Fibroblast of peridontal ligament (primary cell): ENCODE data around the gene TRPV6.

Experiments used
- DNase-seq: peaks from one replicate; pipeline ENCODE4 v3.0.0-alpha.2; 2010; ENCODE audit errors: extremely low read depth

TRPV6 gene

DNA sequence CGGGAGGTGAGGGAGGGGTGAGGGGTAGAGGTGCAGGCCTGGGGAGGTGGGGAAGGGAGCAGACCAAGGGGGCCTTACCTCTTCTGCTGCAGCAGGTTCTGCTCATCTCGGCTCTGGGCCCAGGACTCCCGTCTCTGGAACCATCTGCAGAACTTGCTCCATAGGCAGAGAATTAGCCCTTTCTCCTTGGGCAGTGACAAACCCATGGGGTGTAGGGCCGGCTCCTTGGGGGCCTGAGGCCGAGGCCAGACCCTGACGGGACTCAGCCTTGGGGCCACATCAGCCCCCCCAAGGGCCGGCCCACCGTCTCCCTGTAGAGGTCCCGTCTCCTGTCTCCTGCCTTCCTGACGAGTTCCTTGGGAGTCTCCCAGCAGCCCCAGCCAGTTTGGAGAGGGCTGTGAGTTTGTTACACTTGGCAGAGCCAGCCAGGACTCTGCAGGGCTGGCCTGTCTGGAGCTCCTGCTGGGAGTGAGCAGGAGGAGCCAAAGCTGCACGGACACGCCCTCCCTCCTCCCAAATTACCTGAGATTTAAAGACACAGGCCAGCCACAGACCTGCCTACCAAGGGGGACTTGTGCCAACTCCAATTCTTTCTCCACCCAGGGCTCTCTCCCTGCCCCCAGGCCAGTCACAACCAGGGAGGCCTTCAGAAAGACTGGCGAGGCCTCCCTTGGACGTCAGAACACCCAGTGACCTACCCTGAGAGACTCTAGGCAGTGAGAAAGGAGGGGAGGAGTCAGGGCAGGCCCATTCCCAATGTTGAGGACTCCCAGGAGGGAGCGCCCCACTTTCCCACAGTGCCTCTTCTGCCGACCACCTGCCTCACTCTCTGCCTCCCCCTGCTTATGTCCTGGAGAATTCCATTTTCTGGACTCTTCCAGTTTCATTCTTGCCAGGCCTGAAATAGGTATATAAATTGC lies at the start of gene TRPV6:
Gene TRPV6 (minus strand): TSS at position 435 of the 920 bp plus-strand sequence.
- no peak for DNase-seq

DNA sequence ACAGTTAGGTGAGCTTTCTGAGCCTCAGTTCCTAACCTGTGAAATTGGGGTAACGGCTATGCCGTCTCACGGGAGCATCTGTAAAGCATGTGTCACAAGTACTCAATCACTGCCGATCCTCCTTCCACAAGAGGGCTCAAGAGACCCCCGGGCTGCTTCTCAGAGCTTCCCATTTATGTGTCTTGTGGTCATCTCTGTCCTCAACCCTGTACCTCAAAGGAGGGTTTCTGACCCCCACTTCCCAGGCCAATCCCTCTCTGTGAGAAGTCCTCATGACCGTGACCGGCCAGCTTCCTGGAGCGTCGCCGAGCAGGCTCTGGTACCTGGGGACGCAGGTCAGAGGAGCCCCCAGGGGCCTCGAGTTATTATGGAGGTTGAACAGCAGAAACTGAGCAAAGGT lies 48.5 kb upstream of the TRPV6 start:
- DNase-seq, result no peak

DNA sequence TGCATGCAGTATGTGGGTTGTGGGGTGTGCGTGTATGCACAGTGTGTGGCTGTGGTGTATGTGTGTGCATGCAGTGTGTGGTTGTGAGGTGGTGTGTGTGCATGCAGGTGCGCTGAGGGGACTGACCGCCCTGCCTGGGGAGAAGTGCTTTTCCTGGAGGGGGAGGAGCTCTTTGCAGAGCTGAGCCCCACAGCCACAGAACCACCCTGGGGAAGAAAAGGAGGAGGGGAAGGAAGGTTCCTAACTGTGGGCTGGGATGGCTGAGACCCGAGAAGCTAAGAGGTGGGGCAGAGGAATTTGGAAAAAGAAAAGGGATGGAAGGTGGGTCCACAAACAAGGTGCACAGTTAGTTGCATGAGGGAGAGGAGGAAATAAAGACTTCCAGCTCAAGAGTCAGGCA lies 48.1 kb upstream of the TRPV6 start, which contains the start of gene TRPV5:
Gene TRPV5 (minus strand): TSS at position 123 of the 400 bp plus-strand sequence. CDS start 287 bp downstream, outside the sequence.
- DNase-seq, result no peak

DNA sequence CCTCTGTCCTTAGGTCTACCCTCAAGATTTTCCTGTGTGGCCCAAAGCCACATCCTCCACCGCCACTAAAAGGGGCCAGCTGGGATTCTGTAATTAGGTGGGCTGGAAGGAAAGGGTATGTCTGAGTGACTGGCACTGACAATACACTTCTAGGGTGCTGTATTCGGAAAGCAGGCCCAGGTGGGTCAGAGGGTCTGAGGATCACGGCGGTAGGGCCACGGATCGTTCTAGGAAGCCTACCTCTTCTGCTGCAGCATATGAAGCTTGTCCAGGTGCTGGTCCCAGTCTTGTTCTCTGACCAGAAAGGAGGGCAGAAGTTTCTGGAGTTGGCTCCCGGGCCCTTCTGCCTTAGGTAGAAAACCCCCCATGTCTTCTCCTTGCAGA lies 47.5 kb upstream of the TRPV6 start:
- DNase-seq, result no peak

DNA sequence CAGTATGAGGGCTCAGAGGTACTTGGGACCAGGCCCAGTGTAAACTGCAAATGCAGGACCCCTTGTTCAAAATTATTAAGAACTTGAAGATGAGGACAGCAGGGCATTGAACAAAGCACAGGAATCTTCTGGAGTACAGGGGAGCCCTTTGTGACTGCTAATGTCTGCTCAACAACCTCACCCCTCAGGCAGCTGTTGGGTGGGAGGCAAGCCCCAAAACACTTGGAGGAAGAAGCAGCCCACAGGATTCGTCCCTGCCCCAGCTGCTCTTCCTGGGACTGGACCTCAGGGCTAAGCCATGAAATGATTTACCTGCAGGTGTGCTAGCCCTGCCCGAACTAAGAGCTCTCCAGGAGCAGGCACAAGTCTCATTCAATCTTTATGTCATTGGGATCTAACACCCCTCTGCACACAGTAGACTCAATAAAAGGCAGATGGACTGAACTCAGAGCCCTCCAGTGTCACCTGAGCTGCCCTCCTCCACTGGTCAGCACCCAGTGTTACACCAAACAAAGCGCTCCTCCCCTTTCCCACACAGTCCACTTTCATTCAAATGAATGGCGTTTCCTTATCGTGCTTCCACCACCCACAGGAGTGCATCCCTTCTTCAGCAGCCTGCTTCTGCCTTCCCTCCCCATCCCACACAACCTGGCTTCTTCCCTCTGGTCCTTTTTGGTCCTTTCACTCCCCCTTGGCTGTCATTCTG lies 47.0 kb upstream of the TRPV6 start:
- DNase-seq, result no peak

DNA sequence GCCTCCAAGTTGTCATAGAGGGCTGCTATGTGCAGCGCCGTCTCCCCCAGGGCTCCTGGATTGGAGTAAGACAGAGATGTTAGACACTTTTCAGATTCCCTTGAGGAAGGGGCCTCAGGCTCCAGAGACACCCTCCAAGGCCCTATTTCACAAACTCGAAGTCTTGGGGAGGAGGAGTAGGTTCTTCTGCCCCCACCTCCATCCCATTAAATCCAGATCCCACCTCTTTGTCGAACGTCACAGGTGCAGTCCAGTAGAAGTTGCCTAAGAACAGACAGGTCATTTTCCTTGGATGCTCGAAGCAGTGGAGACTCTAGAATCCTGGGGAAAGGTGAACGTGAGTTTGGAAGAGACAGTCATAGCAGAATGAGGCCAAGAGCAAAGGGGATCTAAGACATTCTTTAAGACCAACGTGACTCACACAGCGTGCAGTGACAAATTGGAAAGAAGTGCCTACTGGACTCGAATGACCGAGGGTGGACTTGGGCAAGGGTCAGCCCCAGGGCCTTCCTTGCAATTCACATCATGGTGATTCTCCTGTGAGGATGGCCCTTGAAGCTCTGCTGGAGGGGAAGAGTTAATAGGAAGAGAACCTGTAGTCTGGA lies 44.7 kb upstream of the TRPV6 start:
- DNase-seq, result no peak

DNA sequence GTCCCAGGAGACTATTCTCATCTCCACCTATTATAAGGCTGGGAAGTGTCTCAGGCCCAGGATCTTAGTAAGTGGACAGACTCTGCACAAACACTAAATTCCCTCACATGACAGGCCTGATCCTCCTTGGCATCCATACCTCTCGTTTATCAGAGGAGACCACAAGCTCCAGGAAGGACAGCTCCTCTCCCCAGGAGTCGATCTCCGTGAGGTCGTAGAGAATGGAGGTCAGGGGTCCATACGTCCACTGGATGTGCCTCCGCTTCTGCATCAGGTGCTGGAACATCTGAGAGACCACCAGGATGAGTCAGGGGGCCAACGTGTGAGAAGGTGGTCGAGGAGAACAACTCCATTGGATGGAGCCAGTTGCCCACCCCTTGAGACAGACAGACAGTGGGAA lies 42.4 kb upstream of the TRPV6 start:
- no peak for DNase-seq

DNA sequence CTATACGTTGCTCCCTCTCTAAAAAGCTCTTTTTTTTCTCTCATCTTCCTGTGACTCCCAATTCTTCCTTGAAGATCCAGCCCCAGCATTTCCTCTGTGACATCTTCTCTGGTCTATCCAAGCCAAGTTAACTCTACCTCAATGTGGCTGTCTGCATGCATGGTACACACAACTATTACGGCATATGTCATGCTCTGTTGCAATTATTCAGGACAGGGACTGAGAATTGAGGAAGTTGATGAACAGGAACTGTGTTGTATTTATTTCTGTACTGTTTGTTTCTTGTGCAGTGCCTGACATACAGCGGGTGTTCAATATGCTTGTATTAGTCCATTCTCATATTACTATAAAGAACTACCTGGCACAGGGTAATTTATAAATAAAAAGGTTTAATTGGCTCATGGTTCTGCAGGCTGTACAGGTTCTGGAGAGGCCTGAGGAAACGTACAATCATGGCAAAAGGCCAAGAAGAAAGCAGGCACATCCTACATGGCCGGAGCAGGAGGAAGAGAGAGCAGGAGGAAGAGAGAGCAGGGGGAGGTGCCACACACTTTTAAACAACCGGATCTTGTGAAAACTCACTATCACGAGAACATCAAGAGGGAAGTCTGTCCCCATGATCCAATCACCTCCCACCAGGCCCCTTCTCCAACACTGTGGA lies 41.7 kb upstream of the TRPV6 start:
- no peak for DNase-seq

DNA sequence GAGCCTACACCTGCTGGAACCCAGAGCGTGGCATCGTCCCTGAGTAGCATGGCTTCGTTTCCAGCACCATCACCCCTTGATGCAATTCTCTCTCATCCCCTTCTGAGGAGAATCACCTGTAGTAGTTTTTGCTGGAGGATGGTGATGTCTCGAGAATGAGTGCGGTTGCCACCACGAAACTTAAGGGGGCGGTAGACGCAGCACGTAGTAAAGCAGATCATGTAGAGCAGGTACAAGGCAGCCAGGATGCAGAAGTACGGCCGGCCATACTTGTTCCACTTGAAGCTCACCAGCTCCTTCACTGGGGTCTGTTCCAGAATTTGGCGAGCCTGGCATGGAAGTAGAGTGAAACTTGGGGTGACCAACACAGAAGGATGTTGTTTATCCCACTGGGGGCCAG lies 39.9 kb upstream of the TRPV6 start:
- no peak for DNase-seq

DNA sequence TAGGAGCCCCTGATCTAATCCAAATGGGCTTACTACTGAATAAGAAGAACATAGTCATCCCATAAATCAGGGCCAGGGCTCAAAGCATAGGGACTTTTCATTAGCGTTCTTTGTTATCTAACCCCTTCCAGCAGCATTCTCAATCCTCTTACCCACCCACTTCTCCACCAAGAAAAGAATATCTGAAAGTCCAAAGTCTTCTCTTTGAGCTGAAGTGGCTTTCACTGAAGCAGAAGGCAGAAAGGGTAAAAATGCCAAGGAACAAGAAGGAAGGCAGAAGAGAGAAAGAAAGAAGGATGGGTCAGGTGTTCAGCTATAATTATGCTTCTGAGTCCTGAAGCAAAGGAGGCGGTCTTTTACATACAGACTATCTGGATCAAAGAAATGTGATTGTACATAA lies 37.8 kb upstream of the TRPV6 start:
- DNase-seq, result no peak

DNA sequence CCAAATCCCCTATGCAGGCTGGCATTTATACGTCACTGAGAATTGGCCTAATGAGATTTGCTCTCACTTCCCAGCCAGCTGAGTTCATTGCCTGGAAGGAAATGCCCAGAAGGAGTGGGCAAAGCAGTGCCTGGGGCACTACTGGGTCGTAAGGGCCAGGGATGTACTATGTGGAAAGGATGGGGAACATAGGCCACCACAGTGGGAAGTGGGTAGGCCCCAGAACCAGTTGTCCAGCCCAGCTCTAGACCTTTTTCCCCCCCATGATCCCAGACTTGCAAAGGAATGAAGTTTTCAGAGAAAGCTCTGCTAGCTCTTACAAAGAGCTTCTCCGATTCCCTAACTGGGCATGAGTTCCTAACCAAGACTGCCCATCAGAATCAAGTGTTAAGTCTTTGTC lies 34.1 kb upstream of the TRPV6 start:
- no peak for DNase-seq

DNA sequence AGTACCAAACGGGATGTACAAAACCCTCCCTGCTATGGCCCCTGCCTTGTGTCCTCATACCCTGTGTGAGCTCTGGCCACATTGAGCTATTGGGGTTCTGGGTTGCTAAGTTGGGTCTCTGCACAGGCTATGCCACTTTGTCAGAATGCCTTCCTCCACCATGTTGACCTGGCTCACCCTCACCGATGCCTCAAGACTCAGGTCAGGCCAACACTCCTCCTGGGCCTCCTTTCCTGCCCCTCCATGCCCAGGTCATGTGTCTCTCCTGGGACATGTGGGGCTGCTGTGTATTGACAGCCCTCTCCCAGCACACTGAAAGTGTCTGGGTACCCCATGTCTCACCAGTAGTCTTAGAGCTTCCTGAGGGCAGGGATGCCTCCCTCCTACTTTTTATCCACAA lies 33.4 kb upstream of the TRPV6 start:
- DNase-seq, result no peak

DNA sequence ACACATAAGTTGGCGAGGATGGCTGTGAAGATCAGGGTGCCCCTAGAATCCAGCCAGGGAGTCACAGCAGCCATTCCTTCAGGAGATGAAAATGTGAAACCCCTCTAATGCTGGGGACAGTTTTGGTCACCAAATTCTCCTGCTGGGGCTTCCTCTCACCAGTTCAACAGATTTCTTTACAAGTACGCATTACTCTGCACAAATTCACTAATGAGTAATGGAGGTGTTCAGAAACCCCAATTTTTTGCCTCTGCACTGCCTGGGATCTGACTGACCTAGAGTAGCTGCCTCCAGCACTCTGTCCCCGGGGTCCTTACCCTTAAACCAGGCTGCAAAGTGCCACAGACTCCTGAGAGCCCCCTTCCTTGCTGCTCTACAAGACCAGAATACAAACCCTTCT lies 31.9 kb upstream of the TRPV6 start:
- no peak for DNase-seq

DNA sequence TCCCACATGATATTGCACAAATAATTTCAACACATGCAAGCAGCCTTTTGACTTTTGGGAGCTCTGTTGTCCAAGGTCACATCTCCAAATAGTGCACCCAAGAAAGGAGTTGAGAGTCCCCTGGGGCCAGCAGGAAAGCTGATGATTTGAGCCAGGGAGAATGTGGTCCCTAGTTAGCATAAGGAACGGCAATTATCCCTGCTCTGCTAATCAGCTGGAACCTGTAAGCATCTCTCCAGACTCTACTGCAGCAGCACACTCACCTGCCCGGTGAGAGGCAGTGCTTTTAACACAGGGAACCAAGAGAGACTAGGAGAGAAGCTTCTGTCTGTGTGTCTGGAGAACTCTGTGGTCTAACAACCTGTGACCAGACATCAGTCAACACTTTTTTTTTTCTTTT lies 31.0 kb upstream of the TRPV6 start:
- no peak for DNase-seq

DNA sequence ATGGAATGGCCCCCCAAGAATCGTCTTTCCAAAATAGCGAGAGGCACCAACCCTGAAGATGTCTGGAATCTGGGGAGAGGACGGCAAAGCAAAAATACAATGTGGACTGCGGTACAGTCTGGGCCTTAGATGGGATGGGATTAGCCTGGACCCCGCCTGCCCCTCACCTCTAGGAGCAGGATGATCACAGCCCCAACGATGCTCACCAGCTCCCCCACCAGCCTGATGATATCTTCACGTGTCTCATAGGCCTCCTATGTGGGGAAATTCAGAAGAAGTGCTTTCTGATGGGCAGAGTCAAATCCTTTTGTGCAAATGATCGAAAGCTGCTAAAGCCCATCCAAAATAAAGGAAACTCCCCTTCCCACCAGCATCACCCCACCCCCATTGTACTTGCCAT lies 29.8 kb upstream of the TRPV6 start:
- DNase-seq, result no peak

DNA sequence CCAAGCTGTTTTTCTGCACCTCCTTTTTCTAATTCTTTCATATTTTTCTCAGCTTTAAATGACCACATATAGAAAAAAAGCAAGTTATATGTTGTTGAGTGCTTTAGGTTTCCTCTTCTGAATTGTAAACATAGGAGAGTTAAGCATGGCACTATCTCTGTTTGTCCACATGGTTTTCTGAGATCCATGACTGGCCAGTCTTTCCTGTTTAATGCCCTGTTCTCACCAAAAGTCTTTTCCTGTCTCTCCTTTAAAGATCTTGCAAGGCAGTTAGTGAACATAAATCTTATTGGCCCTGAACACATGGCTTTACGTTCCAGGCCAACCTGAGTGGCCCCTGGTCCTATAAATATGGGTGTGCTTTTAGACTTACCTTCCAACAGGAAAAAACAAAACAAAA lies 28.6 kb upstream of the TRPV6 start:
- no peak for DNase-seq

DNA sequence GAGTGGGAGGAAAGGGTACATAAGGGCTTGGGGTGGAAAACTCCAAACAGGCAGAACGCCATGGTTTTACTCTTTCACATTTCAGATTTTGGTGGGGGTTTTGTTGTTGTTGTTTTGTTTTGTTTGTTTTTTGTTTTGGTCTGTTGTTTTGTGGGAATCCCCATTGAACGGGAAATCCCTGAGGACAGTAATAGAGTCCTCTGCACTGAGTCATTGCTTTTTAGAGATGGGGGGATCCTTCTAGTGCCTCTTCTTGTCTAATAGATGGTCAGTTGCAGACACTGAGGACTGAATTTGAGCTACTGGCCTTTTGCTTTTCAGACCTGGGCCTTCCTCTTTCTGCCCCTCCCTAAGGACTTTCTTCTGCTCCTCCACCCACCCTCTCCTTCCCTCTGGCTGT lies 28.0 kb upstream of the TRPV6 start:
- DNase-seq, result no peak

DNA sequence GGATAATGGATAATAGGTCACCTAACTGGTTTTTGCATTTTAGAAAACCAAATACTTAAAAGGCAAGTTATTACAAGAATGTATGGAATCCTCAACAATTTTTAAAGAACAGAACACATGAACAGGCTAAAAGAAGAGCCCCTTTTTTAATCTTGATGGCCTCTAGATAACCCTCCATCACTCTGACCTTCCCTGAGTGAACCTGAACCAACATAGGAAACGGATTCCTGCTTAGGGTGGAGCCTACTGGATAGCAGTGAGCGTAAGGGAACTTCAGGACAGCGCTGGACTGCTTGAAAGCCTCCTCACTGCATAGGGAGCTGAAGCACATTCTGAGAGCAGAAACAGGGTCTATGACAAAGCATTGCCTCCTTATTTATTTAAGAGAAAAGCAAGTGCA lies 27.5 kb upstream of the TRPV6 start:
- no peak for DNase-seq

DNA sequence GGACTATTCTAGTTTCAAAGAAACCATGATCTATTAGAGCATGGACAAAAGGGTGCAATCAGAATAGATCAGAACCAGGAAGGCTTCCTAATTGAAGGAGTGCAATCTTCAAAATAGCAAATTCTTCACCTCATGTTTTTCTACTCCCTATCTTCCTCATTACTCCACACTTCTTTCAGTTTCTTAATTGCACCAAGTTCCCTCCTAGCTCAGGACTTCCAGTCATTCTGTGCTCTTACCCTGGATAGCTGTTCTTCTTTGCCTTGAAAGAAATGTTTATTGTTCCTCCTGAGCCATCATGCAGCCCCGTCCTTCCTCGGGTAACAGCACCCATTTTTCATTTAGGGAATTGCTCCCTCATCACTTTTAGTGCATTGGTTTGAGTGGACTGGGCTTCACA lies 24.9 kb upstream of the TRPV6 start:
- no peak for DNase-seq

DNA sequence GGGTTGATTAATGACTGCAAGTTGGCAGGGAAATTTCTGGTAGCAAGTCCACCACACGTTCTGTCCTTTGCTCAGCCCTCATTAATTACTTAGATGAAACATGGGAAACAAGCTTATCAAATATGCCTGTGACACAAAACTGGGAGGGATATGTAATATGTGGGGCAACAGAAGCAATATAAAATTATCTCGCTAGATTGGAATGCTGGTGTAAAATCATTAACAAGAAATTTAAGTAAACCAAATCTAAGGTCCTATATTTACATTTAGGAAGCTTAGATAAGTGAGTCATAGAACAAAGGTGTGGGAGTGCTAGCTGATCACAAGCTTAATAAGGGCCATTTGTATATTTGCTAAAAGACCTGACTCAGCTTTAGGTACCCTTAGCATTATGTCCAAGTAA lies 24.5 kb upstream of the TRPV6 start:
- no peak for DNase-seq

DNA sequence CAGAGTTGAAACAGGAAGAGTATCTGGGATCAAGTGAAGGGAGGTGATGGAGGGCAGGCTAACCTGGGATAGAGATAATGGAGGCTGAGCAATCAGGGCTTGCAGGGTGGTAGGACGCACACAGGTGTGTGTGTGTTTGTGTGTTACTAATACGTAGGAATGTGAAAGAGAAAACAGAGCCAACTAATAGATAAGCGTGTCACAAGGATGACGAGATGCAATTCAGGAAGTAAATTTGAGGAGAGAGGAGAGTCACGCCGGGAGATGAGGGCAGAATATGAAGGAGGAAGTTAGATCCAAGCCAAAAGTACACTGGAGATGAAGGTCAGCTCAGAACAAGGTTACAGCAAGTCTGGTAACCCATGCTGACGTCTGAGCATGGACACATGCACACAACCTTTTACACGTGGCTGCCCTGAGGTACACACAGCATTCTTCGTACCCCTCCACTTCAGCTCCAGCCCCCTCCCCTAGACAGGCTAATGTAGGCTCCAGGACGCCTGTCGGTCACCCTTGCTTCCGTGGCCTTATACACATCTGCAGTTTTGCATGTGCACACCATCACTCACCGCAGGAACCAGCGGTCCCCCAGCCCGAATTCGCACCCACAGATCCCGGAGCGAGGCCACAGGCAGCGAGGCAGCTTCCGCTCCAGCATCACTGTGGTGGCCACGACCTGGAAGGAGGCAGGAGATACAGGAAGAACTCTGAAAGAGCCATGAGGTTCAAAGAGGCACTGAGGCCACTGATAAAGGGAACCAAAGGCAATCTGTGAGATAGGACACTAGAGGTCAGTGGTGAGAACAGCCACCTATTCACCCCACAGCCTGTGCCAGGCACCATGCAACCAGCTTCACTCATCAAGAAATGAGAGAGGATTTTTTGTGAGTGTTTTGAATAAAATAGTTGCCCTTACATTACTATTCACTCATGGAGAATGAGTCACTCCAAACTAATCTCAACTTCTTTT lies 23.7 kb upstream of the TRPV6 start:
- DNase-seq, result peak; percentile 7
